Naive thymus-derived CD4-positive, alpha-beta T cell (primary cell): Measurements from ENCODE around the gene NUP153. TPM values are rescaled to one million over a fixed set of nuclear protein-coding genes. Genes with fewer than 3 reads are reported as not detected.
A peak's percentile ranks its signal among the peaks of the same experiment; 100 is the strongest.

Source experiments
- ATAC-seq: fragments of 150-1000 bp; cut with Tn5 transposase; 2 replicates; pipeline ENCODE4 v1.10.0; 2021; ENCODE audit warnings: mild to moderate bottlenecking, moderate library complexity
- CTCF ChIA-PET: fragments of 350-600 bp; sonication (Branson Sonifier 250); formaldehyde crosslinking; loops from one replicate; lab custom pipeline; 2021; ENCODE audit warnings: antibody characterized with exemption; lab: Charles Lee
- POLR2A ChIA-PET: fragments of 350-600 bp; sonication (Branson Sonifier 250); formaldehyde crosslinking; loops from one replicate; lab custom pipeline; 2021; ENCODE audit warnings: antibody characterized with exemption, inconsistent platforms; lab: Charles Lee
- DNase-seq, 9 donors: peaks; one replicate each; pipeline versions ENCODE4 v3.0.0 to v3.0.0-alpha.2; 2020 to 2022; ENCODE audit warnings: mixed read lengths in 1 of 9
- H3K27ac ChIP-seq: one replicate; pipeline ENCODE4 v1.7.0; 2013; ENCODE audit warnings: mild to moderate bottlenecking, low read depth, low read length, moderate library complexity
- H3K27me3 ChIP-seq, 2 donors: one replicate each; pipeline ENCODE4 v1.7.0; 2013; ENCODE audit warnings: low read length in 2 of 2, mild to moderate bottlenecking in 2 of 2, moderate library complexity in 2 of 2; ENCODE audit not compliant: control insufficient read depth in 2 of 2, insufficient read depth in 2 of 2
- H3K36me3 ChIP-seq, 3 experiments: 1 replicate in 2 of 3; 2 replicates in 1 of 3; pipeline ENCODE4 v1.7.0; 2013; ENCODE audit warnings: low read length in 3 of 3, mild to moderate bottlenecking in 3 of 3, moderate library complexity in 1 of 3; ENCODE audit not compliant: insufficient read depth in 3 of 3, control insufficient read depth in 2 of 3
- H3K4me1 ChIP-seq, 2 donors: one replicate each; pipeline ENCODE4 v1.7.0; 2013; ENCODE audit warnings: low read length in 2 of 2, mild to moderate bottlenecking in 2 of 2, moderate library complexity in 1 of 2; ENCODE audit not compliant: control insufficient read depth in 2 of 2, insufficient read depth in 2 of 2
- H3K4me3 ChIP-seq: 2 replicates; pipeline ENCODE4 v1.7.0; 2013; ENCODE audit warnings: mild to moderate bottlenecking, low read length
- H3K9me3 ChIP-seq, 3 experiments: 1 replicate in 2 of 3; 2 replicates in 1 of 3; pipeline ENCODE4 v1.7.0; 2013; ENCODE audit warnings: low read length in 3 of 3; ENCODE audit not compliant: control insufficient read depth in 2 of 3
- H3K27ac Mint-ChIP-seq, 9 donors: one replicate each; pipeline ENCODE4 v1.8.0; 2020 to 2022; ENCODE audit warnings: mixed read lengths in 9 of 9, mild to moderate bottlenecking in 8 of 9, moderate library complexity in 5 of 9, inconsistent platforms in 2 of 9
- H3K27me3 Mint-ChIP-seq, 5 donors: one replicate each; pipeline ENCODE4 v1.8.0; 2021 to 2022; ENCODE audit warnings: mixed read lengths in 5 of 5, mild to moderate bottlenecking in 1 of 5
- H3K36me3 Mint-ChIP-seq, 5 donors: one replicate each; pipeline ENCODE4 v1.8.0; 2020 to 2022; ENCODE audit warnings: mixed read lengths in 5 of 5, mild to moderate bottlenecking in 3 of 5, inconsistent platforms in 1 of 5
- H3K4me1 Mint-ChIP-seq, 7 donors: one replicate each; pipeline ENCODE4 v1.8.0; 2020 to 2022; ENCODE audit warnings: mixed read lengths in 7 of 7, mild to moderate bottlenecking in 3 of 7, inconsistent platforms in 1 of 7
- H3K4me3 Mint-ChIP-seq, 10 donors: one replicate each; pipeline ENCODE4 v1.8.0; 2020 to 2022; ENCODE audit warnings: mild to moderate bottlenecking in 10 of 10, mixed read lengths in 10 of 10, moderate library complexity in 6 of 10, inconsistent platforms in 2 of 10
- H3K9me3 Mint-ChIP-seq, 11 donors: one replicate each; pipeline ENCODE4 v1.8.0; 2020 to 2022; ENCODE audit warnings: mixed read lengths in 11 of 11, mild to moderate bottlenecking in 4 of 11, inconsistent platforms in 1 of 11, moderate library complexity in 1 of 11
- intact Hi-C, 2 donors: fragments of 100-400 bp; cut with micrococcal nuclease; formaldehyde crosslinking; loops; one replicate each; pipeline ENCODE4 v1.15.1; 2023
- polyA plus RNA-seq, 2 donors: library from polyadenylated mRNA; unstranded; fragments of 300-500 nt; fragmentation: Illumina TruSeq; gene quantifications; one replicate each; pipeline ENCODE4 v1.2.3, GENCODE V29; 2021
- total RNA-seq, 6 experiments: library from RNA in 5 of 6; stranded (reverse) in 5 of 6; gene quantifications; 1 replicate in 5 of 6; 2 replicates in 1 of 6; pipeline ENCODE4 v1.2.3 and lab custom pipeline; 2021 to 2026

Gene NUP153
- total and polyA plus RNA-seq, 7 experiments from 2014 or later: 2.5 to 90.9 (median 48.7) TPM

- Histone ChIP-seq H3K36me3 (peaks cover 5 to 45% (median 10%) of the 10 kb centered on the region in 3 experiments), H3K27ac (no peak overlapping the region), H3K27me3 (no peaks in the 10 kb centered on the region), H3K4me1 (peaks cover 18 to 27% of the 10 kb centered on the region in 2 donors), H3K9me3 (no peaks in the 10 kb centered on the region), H3K4me3 (no peak overlapping the region)
- Mint-ChIP-seq H3K27ac (peak overlapping the region in 7 of 9 donors; percentile 2 to 72 (median 28)), H3K4me1 (peaks cover 27 to 58% (median 50%) of the 10 kb centered on the region in 7 donors), H3K9me3 (no peaks in the 10 kb centered on the region), H3K27me3 (no peaks in the 10 kb centered on the region), H3K4me3 (no peak overlapping the region), H3K36me3 (peaks cover 8 to 41% (median 27%) of the 10 kb centered on the region in 5 donors)
- intact Hi-C loops: loop anchor here in 1 of 2 donors (5.0 kb wide), 1 partner anchor 32 kb away; no protein-coding TSS in a partner anchor
- ChIA-PET POLR2A (no interaction called here), CTCF (interaction anchor here (0.7 kb wide), 1 partner anchor 29 kb away, joined by 3 read pairs; no protein-coding TSS in a partner anchor)
- ATAC-seq (no peak), DNase-seq (no peak)
Measured at GRCh38 chr6:17629824-17630510, 76.8 kb downstream of the NUP153 start.

- ChIA-PET POLR2A (no interaction called here), CTCF (interaction anchor here (0.6 kb wide), 1 partner anchor 10 kb away, joined by 3 read pairs; no protein-coding TSS in a partner anchor)
- H3K9me3 ChIP-seq: no peaks in the 10 kb centered on the region
- H3K4me1 Mint-ChIP-seq: peaks cover 28 to 50% (median 41%) of the 10 kb centered on the region in 7 donors
- H3K4me3 Mint-ChIP-seq: no peak overlapping the region
- no peaks in the 10 kb centered on the region for H3K27me3 ChIP-seq
- no peaks in the 10 kb centered on the region for H3K9me3 Mint-ChIP-seq
- H3K36me3 Mint-ChIP-seq: peaks cover 15 to 48% (median 27%) of the 10 kb centered on the region in 5 donors
- no peaks in the 10 kb centered on the region for H3K27me3 Mint-ChIP-seq
- peaks cover 5 to 55% (median 17%) of the 10 kb centered on the region in 3 experiments for H3K36me3 ChIP-seq
- intact Hi-C loops: loop anchor here in 1 of 2 donors (5.0 kb wide), 1 partner anchor 33 kb away; no protein-coding TSS in a partner anchor
- no peak for DNase-seq
- ATAC-seq: no peak
- peaks cover 9 to 17% of the 10 kb centered on the region in 2 donors for H3K4me1 ChIP-seq
- H3K27ac ChIP-seq: no peak overlapping the region
- peak overlapping the region in 8 of 9 donors; percentile 2 to 73 (median 28) for H3K27ac Mint-ChIP-seq
- no peak overlapping the region for H3K4me3 ChIP-seq
Measured at GRCh38 chr6:17628873-17629272, 77.9 kb downstream of the NUP153 start.

DNA sequence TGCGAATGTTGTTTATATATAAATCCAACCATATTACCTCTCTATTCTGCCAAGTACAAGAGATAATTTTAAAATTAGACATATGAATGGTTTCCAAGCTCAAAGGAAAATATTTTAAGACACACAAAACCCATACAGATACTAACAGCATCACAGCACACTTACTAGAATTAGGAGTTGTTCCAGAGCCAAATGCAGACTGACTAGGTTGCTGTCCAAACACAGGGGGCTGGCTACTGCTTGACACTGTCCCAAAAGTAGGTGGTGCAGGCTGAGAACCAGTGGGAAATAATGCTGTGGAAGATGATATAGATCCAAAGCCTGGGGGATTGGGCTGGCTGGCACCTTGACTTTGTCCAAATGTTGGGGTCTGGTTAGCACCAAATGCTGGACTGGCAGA lies 82.3 kb downstream of the NUP153 start:
- intact Hi-C loops: loop anchor here in 1 of 2 donors (2.0 kb wide), 1 partner anchor 14 kb away; no protein-coding TSS in a partner anchor
- Histone ChIP-seq H3K27me3 (no peaks in the 10 kb centered on the region), H3K4me1 (no peaks in the 10 kb centered on the region), H3K36me3 (peaks cover 5 to 51% (median 19%) of the 10 kb centered on the region in 3 experiments), H3K27ac (no peak overlapping the region), H3K4me3 (no peak overlapping the region), H3K9me3 (no peaks in the 10 kb centered on the region)
- Mint-ChIP-seq H3K27ac (peak overlapping the region in 5 of 9 donors; percentile 6 to 57 (median 38)), H3K36me3 (peaks cover 13 to 50% (median 26%) of the 10 kb centered on the region in 5 donors), H3K27me3 (no peaks in the 10 kb centered on the region), H3K9me3 (no peaks in the 10 kb centered on the region), H3K4me3 (no peak overlapping the region), H3K4me1 (peaks cover 9 to 36% (median 25%) of the 10 kb centered on the region in 7 donors)
- ATAC-seq (no peak), DNase-seq (no peak)
- ChIA-PET POLR2A (no interaction called here), CTCF (interaction anchor here (1.5 kb wide), 1 partner anchor 40 kb away, joined by 3 read pairs; no protein-coding TSS in a partner anchor)

DNA sequence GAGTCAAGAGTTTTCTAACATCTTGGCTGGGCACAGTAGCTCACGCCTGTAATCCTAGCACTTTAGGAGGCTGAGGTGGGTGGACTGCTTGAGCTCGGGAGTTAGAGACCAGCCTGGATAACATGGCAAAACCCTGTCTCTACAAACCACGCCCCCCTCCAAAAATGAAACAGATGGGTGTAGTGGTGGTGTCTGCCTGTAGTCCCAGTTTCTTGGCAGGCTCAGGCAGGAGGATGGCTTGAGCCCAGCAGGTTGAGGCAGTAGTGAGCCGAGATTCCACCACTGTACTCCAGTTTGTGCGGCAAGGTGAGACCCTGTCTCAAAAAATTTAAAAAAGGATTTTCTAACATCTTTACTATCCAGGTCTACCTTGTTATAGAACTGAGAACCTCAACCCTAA lies 84.6 kb downstream of the NUP153 start:
- ChIA-PET POLR2A (no interaction called here), CTCF (no interaction called here)
- no peak for DNase-seq
- peaks cover 4 to 37% (median 17%) of the 10 kb centered on the region in 7 donors for H3K4me1 Mint-ChIP-seq
- Histone ChIP-seq H3K27ac (no peak overlapping the region), H3K27me3 (no peaks in the 10 kb centered on the region), H3K4me1 (no peaks in the 10 kb centered on the region), H3K36me3 (peaks cover 0 to 43% (median 11%) of the 10 kb centered on the region in 3 experiments), H3K9me3 (no peaks in the 10 kb centered on the region), H3K4me3 (no peak overlapping the region)
- intact Hi-C loops: no loop called here
- H3K27me3 Mint-ChIP-seq: no peaks in the 10 kb centered on the region
- no peak for ATAC-seq
- peak overlapping the region in 1 of 9 donors; percentile 62 for H3K27ac Mint-ChIP-seq
- H3K4me3 Mint-ChIP-seq: no peak overlapping the region
- peaks cover 12 to 52% (median 31%) of the 10 kb centered on the region in 5 donors for H3K36me3 Mint-ChIP-seq
- H3K9me3 Mint-ChIP-seq: no peaks in the 10 kb centered on the region

DNA sequence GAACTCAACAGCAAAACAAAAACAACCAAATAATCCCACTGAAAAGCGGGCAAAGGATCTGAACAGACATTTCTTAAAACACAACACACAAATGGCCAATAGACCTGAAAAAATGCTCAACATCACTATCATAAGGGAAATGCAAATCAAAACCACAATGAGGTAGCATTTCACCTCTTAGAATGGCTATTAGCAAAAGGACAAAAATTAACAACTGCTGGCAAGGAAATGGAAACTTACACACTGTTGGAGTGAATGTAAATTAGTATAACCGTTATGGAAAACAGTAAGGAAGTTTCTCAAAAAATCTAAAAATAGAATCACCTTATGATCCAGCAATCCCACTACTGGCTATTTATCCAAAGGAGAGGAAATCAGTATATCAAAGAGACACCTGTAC lies 85.7 kb downstream of the NUP153 start:
- Histone ChIP-seq H3K27me3 (no peaks in the 10 kb centered on the region), H3K36me3 (peaks cover 5 to 52% (median 11%) of the 10 kb centered on the region in 3 experiments), H3K27ac (no peak overlapping the region), H3K4me3 (no peak overlapping the region), H3K9me3 (no peaks in the 10 kb centered on the region), H3K4me1 (no peaks in the 10 kb centered on the region)
- H3K4me3 Mint-ChIP-seq: no peak overlapping the region
- H3K36me3 Mint-ChIP-seq: peaks cover 14 to 58% (median 33%) of the 10 kb centered on the region in 5 donors
- H3K27ac Mint-ChIP-seq: peak overlapping the region in 2 of 9 donors; percentile 1 to 59
- ATAC-seq: no peak
- no peaks in the 10 kb centered on the region for H3K9me3 Mint-ChIP-seq
- H3K4me1 Mint-ChIP-seq: peaks cover 4 to 39% (median 17%) of the 10 kb centered on the region in 7 donors
- POLR2A ChIA-PET: interaction anchor here (0.6 to 0.7 kb wide), 2 partner anchors 25 to 82 kb away, joined by 3 read pairs; no protein-coding TSS in a partner anchor
- no peak for DNase-seq
- H3K27me3 Mint-ChIP-seq: no peaks in the 10 kb centered on the region
- CTCF ChIA-PET: no interaction called here
- intact Hi-C loops: no loop called here

- ATAC-seq (no peak), DNase-seq (no peak)
- intact Hi-C loops: no loop called here
- no peak overlapping the region for H3K4me3 ChIP-seq
- no peak overlapping the region for H3K27ac ChIP-seq
- ChIA-PET POLR2A (no interaction called here), CTCF (no interaction called here)
- H3K27ac Mint-ChIP-seq: peak overlapping the region in 2 of 9 donors; percentile 19 to 23
- peaks cover 0 to 19% (median 8%) of the 10 kb centered on the region in 7 donors for H3K4me1 Mint-ChIP-seq
- H3K36me3 Mint-ChIP-seq: peaks cover 3 to 42% (median 17%) of the 10 kb centered on the region in 5 donors
- no peaks in the 10 kb centered on the region for H3K9me3 Mint-ChIP-seq
- H3K36me3 ChIP-seq: peaks cover 0 to 27% (median 12%) of the 10 kb centered on the region in 3 experiments
- no peaks in the 10 kb centered on the region for H3K27me3 Mint-ChIP-seq
- H3K27me3 ChIP-seq: no peaks in the 10 kb centered on the region
- H3K9me3 ChIP-seq: no peaks in the 10 kb centered on the region
- no peaks in the 10 kb centered on the region for H3K4me1 ChIP-seq
- H3K4me3 Mint-ChIP-seq: no peak overlapping the region
Measured at GRCh38 chr6:17615794-17616193, 90.9 kb downstream of the NUP153 start.
